K562 (cell line): Measurements from ENCODE around the gene CCDC47. TPM values are rescaled to one million over a fixed set of nuclear protein-coding genes. Genes with fewer than 3 reads are reported as not detected.

Source experiments
- BRD9 ChIP-seq: fragments of 450-650 bp; IDR thresholded peaks from 2 replicates; pipeline ENCODE4 v1.6.1; 2018; ENCODE audit warnings: low read depth; ENCODE audit not compliant: partially characterized antibody
- CC2D1A ChIP-seq: fragments of 450-650 bp; IDR thresholded peaks from 2 replicates; pipeline ENCODE4 v1.6.1; 2017; ENCODE audit warnings: mild to moderate bottlenecking
- CREBBP ChIP-seq: IDR thresholded peaks from one replicate; pipeline ENCODE4 v1.6.1; 2012; ENCODE audit warnings: low read depth, mild to moderate bottlenecking, control low read depth, inconsistent platforms, low read length
- KDM1A ChIP-seq, 2 experiments: fragments of 450-650 bp; IDR thresholded peaks; 2 replicates each; pipeline ENCODE4 v1.6.1; 2016; ENCODE audit warnings: mild to moderate bottlenecking in 2 of 2
- MYBL2 ChIP-seq, 2 experiments: fragments of 450-650 bp in 1 of 2; sonication (generic) in 1 of 2; formaldehyde crosslinking in 1 of 2; IDR thresholded peaks; 2 replicates each; pipeline versions ENCODE4 v1.6.1 to v1.8.1; 2017 to 2022; ENCODE audit warnings: borderline replicate concordance in 1 of 2, inconsistent platforms in 1 of 2, low read depth in 1 of 2, mild to moderate bottlenecking in 1 of 2, missing genetic modification reagents in 1 of 2, moderate library complexity in 1 of 2
- NCOA2 ChIP-seq, 2 experiments: fragments of 450-650 bp; IDR thresholded peaks; 2 replicates each; pipeline ENCODE4 v1.6.1; 2018; ENCODE audit warnings: mild to moderate bottlenecking in 2 of 2, moderate library complexity in 1 of 2; ENCODE audit not compliant: partially characterized antibody in 2 of 2
- NR2F6 ChIP-seq: fragments of 450-650 bp; formaldehyde crosslinking; IDR thresholded peaks from 2 replicates; pipeline ENCODE4 v1.4.0; 2020; ENCODE audit warnings: mild to moderate bottlenecking
- RAD21 ChIP-seq, 2 experiments: fragments of 250-450 bp in 1 of 2; fragments of 450-650 bp in 1 of 2; sonication (Bioruptor Pico) in 1 of 2; formaldehyde crosslinking in 1 of 2; IDR thresholded peaks in 1 of 2; conservative IDR thresholded peaks in 1 of 2; 2 replicates each; pipeline versions ENCODE4 v1.4.0 to v1.8.0; 2020 to 2022; ENCODE audit warnings: mild to moderate bottlenecking in 2 of 2, moderate library complexity in 1 of 2
- SMARCE1 ChIP-seq: fragments of 450-650 bp; IDR thresholded peaks from 2 replicates; pipeline ENCODE4 v1.7.1; 2016; ENCODE audit warnings: mild to moderate bottlenecking
- TBL1XR1 ChIP-seq, 2 experiments: IDR thresholded peaks; 2 replicates each; pipeline ENCODE4 v1.6.1; 2012; ENCODE audit warnings: improper control_type of control experiment in 2 of 2, low read length in 2 of 2, mild to moderate bottlenecking in 1 of 2
- ZNF224 ChIP-seq: sonication (generic); formaldehyde crosslinking; IDR thresholded peaks from 2 replicates; pipeline ENCODE4 v1.8.0; 2022; ENCODE audit warnings: mild to moderate bottlenecking, missing genetic modification reagents
- ZNF23 ChIP-seq: fragments of 250-450 bp; sonication (Bioruptor Pico); IDR thresholded peaks from 2 replicates; pipeline ENCODE4 v1.4.0; 2020; ENCODE audit warnings: mild to moderate bottlenecking
- ZNF232 ChIP-seq: sonication (generic); formaldehyde crosslinking; IDR thresholded peaks from 2 replicates; pipeline ENCODE4 v1.8.0; 2022; ENCODE audit warnings: mild to moderate bottlenecking, missing genetic modification reagents
- ZNF444 ChIP-seq: fragments of 250-450 bp; sonication (Bioruptor Pico); IDR thresholded peaks from 2 replicates; pipeline ENCODE4 v1.4.0; 2020; ENCODE audit warnings: mild to moderate bottlenecking, moderate library complexity
- ZNF668 ChIP-seq: fragments of 250-450 bp; sonication (Bioruptor Pico); IDR thresholded peaks from 2 replicates; pipeline ENCODE4 v1.8.0; 2022; ENCODE audit warnings: mild to moderate bottlenecking, inconsistent platforms
- polyA plus RNA-seq, 8 experiments: library from polyadenylated mRNA; depleted of rRNA in 4 of 8; stranded (reverse) in 5 of 8; unstranded in 3 of 8; fragments of >200 nt; fragmentation: Nextera tagmentation in 2 of 8; fragmentation: Illumina TruSeq in 1 of 8; extraction: Ambion mirVana in 2 of 8; extraction: Trizol in 1 of 8; gene quantifications; 2 replicates each; pipeline versions ENCODE4 v1.2.1 to v1.2.3, GENCODE V29; 2011 to 2014; ENCODE audit warnings: inconsistent platforms in 1 of 8, missing spikeins in 1 of 8
- total RNA-seq, 7 experiments: library from RNA; depleted of rRNA in 6 of 7; stranded (reverse); fragments of >200 nt in 6 of 7; fragmentation: Illumina TruSeq in 2 of 7; extraction: Trizol in 2 of 7; gene quantifications; 2 replicates each; pipeline versions ENCODE4 v1.2.1 to v1.2.3, GENCODE V29; 2011 to 2021; ENCODE audit warnings: low replicate concordance in 1 of 7
- TF ChIP-seq, protein P1 (sequence below): sonication (generic); formaldehyde crosslinking; IDR thresholded peaks from 2 replicates; pipeline ENCODE4 v1.9.0; 2022; ENCODE audit warnings: mild to moderate bottlenecking, missing genetic modification reagents
- TF ChIP-seq, protein P2 (sequence below): fragments of 450-650 bp; IDR thresholded peaks from 2 replicates; pipeline ENCODE4 v1.6.1; 2018; ENCODE audit warnings: mild to moderate bottlenecking, low read depth; ENCODE audit not compliant: partially characterized antibody
- TF ChIP-seq, protein P3 (sequence below): sonication (generic); formaldehyde crosslinking; IDR thresholded peaks from 2 replicates; pipeline ENCODE4 v1.8.1; 2022; ENCODE audit warnings: missing genetic modification reagents
- TF ChIP-seq, protein P4 (sequence below), 2 experiments: fragments of 450-650 bp; IDR thresholded peaks; 2 replicates each; pipeline ENCODE4 v1.6.1; 2018; ENCODE audit warnings: mild to moderate bottlenecking in 2 of 2, low read depth in 1 of 2; ENCODE audit not compliant: partially characterized antibody in 2 of 2
- TF ChIP-seq, protein P5 (sequence below): fragments of 200-800 bp; sonication (Bioruptor generic); IDR thresholded peaks from 2 replicates; pipeline ENCODE4 v1.6.1; 2017; ENCODE audit warnings: missing genetic modification characterization, missing compliant biosample characterization

The CCDC47 gene
- total and polyA plus RNA-seq, 9 of the 15 experiments (the other 6 are each of a cell fraction or from before 2014, with no cell fraction given): 15.5 to 162 (median 122) TPM

DNA sequence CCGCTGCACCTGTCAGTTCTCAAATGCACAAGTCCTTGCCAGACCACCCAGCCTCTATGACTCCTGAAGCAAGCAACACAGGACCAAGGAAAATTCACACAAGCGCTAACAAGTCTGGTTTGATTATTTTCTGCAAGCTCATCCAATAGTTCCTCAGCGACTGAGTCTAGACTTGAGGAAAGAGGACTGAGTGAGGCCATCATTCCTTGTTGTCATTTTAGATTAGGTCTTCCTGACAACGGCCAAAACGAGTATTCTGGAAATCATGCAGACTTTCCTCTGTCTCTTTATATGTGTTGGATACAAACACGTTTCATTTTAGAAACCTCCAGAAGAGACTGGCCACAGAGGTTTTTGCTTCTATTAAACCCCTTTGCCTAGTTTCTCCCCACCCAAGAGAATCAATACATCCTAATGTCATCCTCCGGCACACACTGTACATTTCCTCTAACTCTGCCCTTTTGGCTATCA is 561 bp downstream of the CCDC47 start (continued):
- TF ChIP-seq SMARCE1: 0 out of 2 replicates have a peak, but pooled peaks have one; percentile 32
- TF ChIP-seq TBL1XR1 (IDR thresholded peaks at IDR 0.05; ENCODE audit: low read length in 2 of 2): no peak
- no peak for TF ChIP-seq ZNF668 (CRISPR knock-in tag)
- TF ChIP-seq CREBBP: no peak
- TF ChIP-seq ZNF224: no peak
- TF ChIP-seq ZNF23 (CRISPR knock-in tag): no peak
- TF ChIP-seq, protein P1, sequence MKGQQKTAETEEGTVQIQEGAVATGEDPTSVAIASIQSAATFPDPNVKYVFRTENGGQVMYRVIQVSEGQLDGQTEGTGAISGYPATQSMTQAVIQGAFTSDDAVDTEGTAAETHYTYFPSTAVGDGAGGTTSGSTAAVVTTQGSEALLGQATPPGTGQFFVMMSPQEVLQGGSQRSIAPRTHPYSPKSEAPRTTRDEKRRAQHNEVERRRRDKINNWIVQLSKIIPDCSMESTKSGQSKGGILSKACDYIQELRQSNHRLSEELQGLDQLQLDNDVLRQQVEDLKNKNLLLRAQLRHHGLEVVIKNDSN (CRISPR knock-in tag): no peak
- TF ChIP-seq BRD9: no peak
- no peak for TF ChIP-seq KDM1A (IDR thresholded peaks at IDR 0.05)
- TF ChIP-seq RAD21 (CRISPR knock-in tag; conservative IDR thresholded peaks at IDR 0.05 in 1 of 2, IDR thresholded peaks at IDR 0.05 in 1 of 2): no peak
- TF ChIP-seq, protein P2, sequence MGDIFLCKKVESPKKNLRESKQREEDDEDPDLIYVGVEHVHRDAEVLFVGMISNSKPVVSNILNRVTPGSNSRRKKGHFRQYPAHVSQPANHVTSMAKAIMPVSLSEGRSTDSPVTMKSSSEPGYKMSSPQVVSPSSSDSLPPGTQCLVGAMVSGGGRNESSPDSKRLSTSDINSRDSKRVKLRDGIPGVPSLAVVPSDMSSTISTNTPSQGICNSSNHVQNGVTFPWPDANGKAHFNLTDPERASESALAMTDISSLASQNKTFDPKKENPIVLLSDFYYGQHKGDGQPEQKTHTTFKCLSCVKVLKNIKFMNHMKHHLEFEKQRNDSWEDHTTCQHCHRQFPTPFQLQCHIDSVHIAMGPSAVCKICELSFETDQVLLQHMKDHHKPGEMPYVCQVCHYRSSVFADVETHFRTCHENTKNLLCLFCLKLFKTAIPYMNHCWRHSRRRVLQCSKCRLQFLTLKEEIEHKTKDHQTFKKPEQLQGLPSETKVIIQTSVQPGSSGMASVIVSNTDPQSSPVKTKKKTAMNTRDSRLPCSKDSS: no peak
- TF ChIP-seq, protein P3, sequence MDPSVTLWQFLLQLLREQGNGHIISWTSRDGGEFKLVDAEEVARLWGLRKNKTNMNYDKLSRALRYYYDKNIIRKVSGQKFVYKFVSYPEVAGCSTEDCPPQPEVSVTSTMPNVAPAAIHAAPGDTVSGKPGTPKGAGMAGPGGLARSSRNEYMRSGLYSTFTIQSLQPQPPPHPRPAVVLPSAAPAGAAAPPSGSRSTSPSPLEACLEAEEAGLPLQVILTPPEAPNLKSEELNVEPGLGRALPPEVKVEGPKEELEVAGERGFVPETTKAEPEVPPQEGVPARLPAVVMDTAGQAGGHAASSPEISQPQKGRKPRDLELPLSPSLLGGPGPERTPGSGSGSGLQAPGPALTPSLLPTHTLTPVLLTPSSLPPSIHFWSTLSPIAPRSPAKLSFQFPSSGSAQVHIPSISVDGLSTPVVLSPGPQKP (CRISPR knock-in tag): no peak
- TF ChIP-seq CC2D1A: no peak
- no peak for TF ChIP-seq ZNF444 (CRISPR knock-in tag)
- TF ChIP-seq ZNF232 (CRISPR knock-in tag): no peak
- no peak for TF ChIP-seq NR2F6 (CRISPR knock-in tag)
- TF ChIP-seq, protein P4, sequence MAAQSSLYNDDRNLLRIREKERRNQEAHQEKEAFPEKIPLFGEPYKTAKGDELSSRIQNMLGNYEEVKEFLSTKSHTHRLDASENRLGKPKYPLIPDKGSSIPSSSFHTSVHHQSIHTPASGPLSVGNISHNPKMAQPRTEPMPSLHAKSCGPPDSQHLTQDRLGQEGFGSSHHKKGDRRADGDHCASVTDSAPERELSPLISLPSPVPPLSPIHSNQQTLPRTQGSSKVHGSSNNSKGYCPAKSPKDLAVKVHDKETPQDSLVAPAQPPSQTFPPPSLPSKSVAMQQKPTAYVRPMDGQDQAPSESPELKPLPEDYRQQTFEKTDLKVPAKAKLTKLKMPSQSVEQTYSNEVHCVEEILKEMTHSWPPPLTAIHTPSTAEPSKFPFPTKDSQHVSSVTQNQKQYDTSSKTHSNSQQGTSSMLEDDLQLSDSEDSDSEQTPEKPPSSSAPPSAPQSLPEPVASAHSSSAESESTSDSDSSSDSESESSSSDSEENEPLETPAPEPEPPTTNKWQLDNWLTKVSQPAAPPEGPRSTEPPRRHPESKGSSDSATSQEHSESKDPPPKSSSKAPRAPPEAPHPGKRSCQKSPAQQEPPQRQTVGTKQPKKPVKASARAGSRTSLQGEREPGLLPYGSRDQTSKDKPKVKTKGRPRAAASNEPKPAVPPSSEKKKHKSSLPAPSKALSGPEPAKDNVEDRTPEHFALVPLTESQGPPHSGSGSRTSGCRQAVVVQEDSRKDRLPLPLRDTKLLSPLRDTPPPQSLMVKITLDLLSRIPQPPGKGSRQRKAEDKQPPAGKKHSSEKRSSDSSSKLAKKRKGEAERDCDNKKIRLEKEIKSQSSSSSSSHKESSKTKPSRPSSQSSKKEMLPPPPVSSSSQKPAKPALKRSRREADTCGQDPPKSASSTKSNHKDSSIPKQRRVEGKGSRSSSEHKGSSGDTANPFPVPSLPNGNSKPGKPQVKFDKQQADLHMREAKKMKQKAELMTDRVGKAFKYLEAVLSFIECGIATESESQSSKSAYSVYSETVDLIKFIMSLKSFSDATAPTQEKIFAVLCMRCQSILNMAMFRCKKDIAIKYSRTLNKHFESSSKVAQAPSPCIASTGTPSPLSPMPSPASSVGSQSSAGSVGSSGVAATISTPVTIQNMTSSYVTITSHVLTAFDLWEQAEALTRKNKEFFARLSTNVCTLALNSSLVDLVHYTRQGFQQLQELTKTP (IDR thresholded peaks at IDR 0.05; ENCODE audit: low read depth in 1 of 2, partially characterized antibody in 2 of 2): no peak
- no peak for TF ChIP-seq NCOA2 (IDR thresholded peaks at IDR 0.05; ENCODE audit: partially characterized antibody in 2 of 2)
- TF ChIP-seq, protein P5, sequence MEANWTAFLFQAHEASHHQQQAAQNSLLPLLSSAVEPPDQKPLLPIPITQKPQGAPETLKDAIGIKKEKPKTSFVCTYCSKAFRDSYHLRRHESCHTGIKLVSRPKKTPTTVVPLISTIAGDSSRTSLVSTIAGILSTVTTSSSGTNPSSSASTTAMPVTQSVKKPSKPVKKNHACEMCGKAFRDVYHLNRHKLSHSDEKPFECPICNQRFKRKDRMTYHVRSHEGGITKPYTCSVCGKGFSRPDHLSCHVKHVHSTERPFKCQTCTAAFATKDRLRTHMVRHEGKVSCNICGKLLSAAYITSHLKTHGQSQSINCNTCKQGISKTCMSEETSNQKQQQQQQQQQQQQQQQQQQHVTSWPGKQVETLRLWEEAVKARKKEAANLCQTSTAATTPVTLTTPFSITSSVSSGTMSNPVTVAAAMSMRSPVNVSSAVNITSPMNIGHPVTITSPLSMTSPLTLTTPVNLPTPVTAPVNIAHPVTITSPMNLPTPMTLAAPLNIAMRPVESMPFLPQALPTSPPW (CRISPR knock-in tag): no peak
- TF ChIP-seq MYBL2 (IDR thresholded peaks at IDR 0.05; ENCODE audit: low read depth): no peak
- TF ChIP-seq MYBL2 (CRISPR knock-in tag; IDR thresholded peaks at IDR 0.05; ENCODE audit: borderline replicate concordance): no peak
